H9 (cell line): Measurements from ENCODE around the gene TMEM106B. TPM values are rescaled to one million over a fixed set of nuclear protein-coding genes. Genes with fewer than 3 reads are reported as not detected.

ENCODE experiments used
- DNase-seq: peaks from one replicate; pipeline ENCODE4 v3.0.0-alpha.2; 2017
- H2AFZ ChIP-seq: one replicate; pipeline ENCODE4 v1.6.1; 2013; ENCODE audit warnings: mild to moderate bottlenecking, low read length, control low read depth, moderate library complexity
- H2AK5ac ChIP-seq: 2 replicates; pipeline ENCODE4 v1.6.1; 2013; ENCODE audit warnings: low read length, control low read depth, mixed read lengths; ENCODE audit not compliant: insufficient read length
- H2BK120ac ChIP-seq: one replicate; pipeline ENCODE4 v1.6.1; 2013; ENCODE audit warnings: low read depth, mild to moderate bottlenecking, low read length, control low read depth, inconsistent platforms; ENCODE audit not compliant: poor library complexity, severe bottlenecking
- H2BK12ac ChIP-seq: 2 replicates; pipeline ENCODE4 v1.6.1; 2013; ENCODE audit warnings: low read length, control low read depth, mixed read lengths, low read depth; ENCODE audit not compliant: insufficient read length
- H2BK15ac ChIP-seq: 2 replicates; pipeline ENCODE4 v1.6.1; 2013; ENCODE audit warnings: low read depth, low read length, control low read depth
- H2BK20ac ChIP-seq: one replicate; pipeline ENCODE4 v1.6.1; 2013; ENCODE audit warnings: low read depth, mild to moderate bottlenecking, low read length, control low read depth, inconsistent platforms; ENCODE audit not compliant: poor library complexity, severe bottlenecking
- H2BK5ac ChIP-seq: 2 replicates; pipeline ENCODE4 v1.6.1; 2013; ENCODE audit warnings: low read length, control low read depth, mixed read lengths; ENCODE audit not compliant: insufficient read length
- H3K14ac ChIP-seq: 2 replicates; pipeline ENCODE4 v1.6.1; 2013; ENCODE audit warnings: low read length, control low read depth; ENCODE audit not compliant: insufficient read depth
- H3K18ac ChIP-seq: 2 replicates; pipeline ENCODE4 v1.6.1; 2013; ENCODE audit warnings: low read depth, mild to moderate bottlenecking, mixed read lengths, low read length, control low read depth; ENCODE audit not compliant: insufficient read length
- H3K23ac ChIP-seq: 2 replicates; pipeline ENCODE4 v1.6.1; 2013; ENCODE audit warnings: low read length, control low read depth, mixed read lengths, low read depth; ENCODE audit not compliant: insufficient read length
- H3K23me2 ChIP-seq: 2 replicates; pipeline ENCODE4 v1.6.1; 2013; ENCODE audit warnings: low read depth, mild to moderate bottlenecking, mixed read lengths, low read length, control low read depth; ENCODE audit not compliant: insufficient read length, poor library complexity, severe bottlenecking
- H3K27ac ChIP-seq: 2 replicates; pipeline ENCODE4 v1.5.1; 2013; ENCODE audit warnings: low read length, control low read depth, mixed read lengths, low read depth; ENCODE audit not compliant: insufficient read length
- H3K27me3 ChIP-seq: 2 replicates; pipeline ENCODE4 v1.6.1; 2013; ENCODE audit warnings: low read length, control low read depth, inconsistent platforms; ENCODE audit not compliant: insufficient read depth
- H3K4ac ChIP-seq: 2 replicates; pipeline ENCODE4 v1.6.1; 2013; ENCODE audit warnings: low read depth, mild to moderate bottlenecking, control low read depth, inconsistent platforms, low read length, moderate library complexity
- H3K4me1 ChIP-seq: 2 replicates; pipeline ENCODE4 v1.6.1; 2013; ENCODE audit warnings: low read length, control low read depth, inconsistent platforms; ENCODE audit not compliant: insufficient read depth
- H3K4me2 ChIP-seq: 2 replicates; pipeline ENCODE4 v1.6.1; 2013; ENCODE audit warnings: low read length, control low read depth, mixed read lengths; ENCODE audit not compliant: insufficient read length, insufficient read depth
- H3K56ac ChIP-seq: 2 replicates; pipeline ENCODE4 v1.6.1; 2013; ENCODE audit warnings: low read depth, mild to moderate bottlenecking, mixed read lengths, low read length, control low read depth; ENCODE audit not compliant: insufficient read length
- H3K79me1 ChIP-seq: 2 replicates; pipeline ENCODE4 v1.6.1; 2013; ENCODE audit warnings: low read depth, mild to moderate bottlenecking, moderate library complexity, low read length, control low read depth, inconsistent platforms; ENCODE audit not compliant: insufficient read depth, poor library complexity, severe bottlenecking
- H3K79me2 ChIP-seq: 2 replicates; pipeline ENCODE4 v1.6.1; 2013; ENCODE audit warnings: low read length, control low read depth, inconsistent platforms; ENCODE audit not compliant: insufficient read depth
- H3K9ac ChIP-seq: 2 replicates; pipeline ENCODE4 v1.6.1; 2013; ENCODE audit warnings: low read length, control low read depth, mixed read lengths; ENCODE audit not compliant: insufficient read length; ENCODE audit errors: extremely low read depth
- H3K9me3 ChIP-seq: one replicate; pipeline ENCODE4 v1.6.1; 2013; ENCODE audit warnings: low read depth, low read length, inconsistent platforms; ENCODE audit not compliant: control insufficient read depth
- H3T11ph ChIP-seq: one replicate; pipeline ENCODE4 v1.6.1; 2013; ENCODE audit warnings: mild to moderate bottlenecking, low read length, control low read depth, inconsistent platforms
- H4K20me1 ChIP-seq: one replicate; pipeline ENCODE4 v1.6.1; 2013; ENCODE audit not compliant: control insufficient read depth, insufficient read length, insufficient read depth
- H4K5ac ChIP-seq: 2 replicates; pipeline ENCODE4 v1.6.1; 2013; ENCODE audit warnings: low read depth, mild to moderate bottlenecking, mixed read lengths, low read length, control low read depth; ENCODE audit not compliant: insufficient read length
- H4K8ac ChIP-seq: replicated peaks from 2 replicates; pipeline ENCODE4 v1.6.1; 2013; ENCODE audit warnings: low read length, control low read depth, mixed read lengths, low read depth; ENCODE audit not compliant: insufficient read length
- H4K91ac ChIP-seq: 2 replicates; pipeline ENCODE4 v1.6.1; 2013; ENCODE audit warnings: low read depth, mild to moderate bottlenecking, moderate library complexity, mixed read lengths, low read length, control low read depth; ENCODE audit not compliant: insufficient read length
- H3K27ac Mint-ChIP-seq, 3 experiments: 2 replicates in 2 of 3; 3 replicates in 1 of 3; pipeline ENCODE4 v1.8.0; 2020 to 2021; ENCODE audit warnings: mixed read lengths in 3 of 3, mild to moderate bottlenecking in 1 of 3, moderate library complexity in 1 of 3
- H3K27me3 Mint-ChIP-seq: 2 replicates; pipeline ENCODE4 v1.8.0; 2021; ENCODE audit warnings: low read depth, mild to moderate bottlenecking, moderate library complexity, mixed read lengths
- H3K36me3 Mint-ChIP-seq, 3 experiments: 2 replicates in 2 of 3; 3 replicates in 1 of 3; pipeline ENCODE4 v1.8.0; 2020 to 2021; ENCODE audit warnings: low read depth in 3 of 3, mixed read lengths in 3 of 3; ENCODE audit not compliant: insufficient read depth in 1 of 3
- H3K4me1 Mint-ChIP-seq, 2 experiments: 2 replicates each; pipeline ENCODE4 v1.8.0; 2020; ENCODE audit warnings: mixed read lengths in 2 of 2
- H3K4me3 Mint-ChIP-seq, 2 experiments: 2 replicates in 1 of 2; 3 replicates in 1 of 2; pipeline ENCODE4 v1.8.0; 2020 to 2021; ENCODE audit warnings: mild to moderate bottlenecking in 2 of 2, mixed read lengths in 2 of 2, moderate library complexity in 1 of 2
- H3K9me3 Mint-ChIP-seq, 2 experiments: 2 replicates in 1 of 2; 3 replicates in 1 of 2; pipeline ENCODE4 v1.8.0; 2020; ENCODE audit warnings: mild to moderate bottlenecking in 2 of 2, mixed read lengths in 2 of 2, moderate library complexity in 1 of 2
- WGBS: extraction: QIAGEN DNeasy Blood & Tissue Kit; methylation state at CpG from one replicate; pipeline ENCODE4 v1.1.7; 2013; ENCODE audit warnings: missing lambda C conversion rate, low lambda C conversion rate, mixed read lengths; ENCODE audit not compliant: insufficient read length; ENCODE audit errors: extremely low coverage; 5-methylcytosine and 5-hydroxymethylcytosine counted together
- total RNA-seq: library from RNA; stranded (reverse); gene quantifications from 2 replicates; pipeline ENCODE4 v1.2.1, GENCODE V29; 2021
- TF ChIP-seq, protein P1 (sequence below): fragments of 200-600 bp; sonication (generic); conservative IDR thresholded peaks from 3 replicates; pipeline ENCODE4 v1.8.0; 2021; ENCODE audit warnings: antibody characterized with exemption, mild to moderate bottlenecking

Gene TMEM106B
- total RNA-seq, 1 experiment from 2014 or later = 28.4 TPM

DNA sequence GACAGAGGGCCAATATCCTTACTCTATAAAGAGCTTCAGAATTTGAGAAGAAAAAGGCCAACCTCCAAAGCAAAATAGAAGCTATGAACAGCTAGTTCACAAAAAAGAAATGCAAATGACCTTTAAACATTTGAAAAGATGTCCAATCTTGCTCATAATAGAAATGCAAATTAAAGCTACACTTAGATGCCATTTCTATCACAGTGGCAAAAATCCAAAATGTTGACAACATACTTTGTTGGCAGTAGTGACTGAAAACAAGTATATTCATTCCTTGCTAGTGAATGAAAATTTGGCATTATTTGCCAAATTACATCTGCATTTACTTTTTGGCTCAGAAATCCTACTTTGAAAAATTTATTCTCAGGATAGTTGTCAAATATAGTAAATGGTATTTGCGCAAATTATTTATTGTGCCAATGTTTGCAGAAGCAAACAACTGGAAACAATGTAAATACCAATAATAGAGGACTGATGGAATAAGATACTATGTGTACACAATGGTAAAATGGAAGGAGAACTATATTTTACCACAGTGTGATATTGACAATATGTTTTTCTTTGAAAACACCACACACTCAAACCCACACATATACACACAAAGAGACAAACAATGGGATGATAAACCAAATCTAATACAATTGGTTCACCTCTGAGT lies 9.4 kb downstream of the TMEM106B start:
- H3K9me3 ChIP-seq = no peaks in the 10 kb centered on the region
- H4K8ac ChIP-seq = no peak overlapping the region
- no peaks in the 10 kb centered on the region for H3K27me3 ChIP-seq
- no peak overlapping the region for H2BK120ac ChIP-seq
- H3K9me3 Mint-ChIP-seq = peaks cover 9 to 10% of the 10 kb centered on the region in 2 experiments; a peak in 3 of 5 replicates
- peak overlapping the region in 1 of 3 experiments; percentile 25; a peak in 3 of 7 replicates for H3K27ac Mint-ChIP-seq
- no peak overlapping the region for H3K18ac ChIP-seq
- H4K5ac ChIP-seq = no peak overlapping the region
- no peak overlapping the region for H3K4ac ChIP-seq
- no peaks in the 10 kb centered on the region for H3K4me1 ChIP-seq
- H4K20me1 ChIP-seq = no peaks in the 10 kb centered on the region
- no peaks in the 10 kb centered on the region for H3K79me1 ChIP-seq
- no peak overlapping the region for H3K4me3 Mint-ChIP-seq
- no peak overlapping the region for H2AFZ ChIP-seq
- H3K9ac ChIP-seq = no peak overlapping the region
- TF ChIP-seq, protein P1, sequence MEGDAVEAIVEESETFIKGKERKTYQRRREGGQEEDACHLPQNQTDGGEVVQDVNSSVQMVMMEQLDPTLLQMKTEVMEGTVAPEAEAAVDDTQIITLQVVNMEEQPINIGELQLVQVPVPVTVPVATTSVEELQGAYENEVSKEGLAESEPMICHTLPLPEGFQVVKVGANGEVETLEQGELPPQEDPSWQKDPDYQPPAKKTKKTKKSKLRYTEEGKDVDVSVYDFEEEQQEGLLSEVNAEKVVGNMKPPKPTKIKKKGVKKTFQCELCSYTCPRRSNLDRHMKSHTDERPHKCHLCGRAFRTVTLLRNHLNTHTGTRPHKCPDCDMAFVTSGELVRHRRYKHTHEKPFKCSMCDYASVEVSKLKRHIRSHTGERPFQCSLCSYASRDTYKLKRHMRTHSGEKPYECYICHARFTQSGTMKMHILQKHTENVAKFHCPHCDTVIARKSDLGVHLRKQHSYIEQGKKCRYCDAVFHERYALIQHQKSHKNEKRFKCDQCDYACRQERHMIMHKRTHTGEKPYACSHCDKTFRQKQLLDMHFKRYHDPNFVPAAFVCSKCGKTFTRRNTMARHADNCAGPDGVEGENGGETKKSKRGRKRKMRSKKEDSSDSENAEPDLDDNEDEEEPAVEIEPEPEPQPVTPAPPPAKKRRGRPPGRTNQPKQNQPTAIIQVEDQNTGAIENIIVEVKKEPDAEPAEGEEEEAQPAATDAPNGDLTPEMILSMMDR = no peak
- H3K36me3 Mint-ChIP-seq = peaks cover 38 to 88% (median 39%) of the 10 kb centered on the region in 3 experiments
- H3T11ph ChIP-seq = no peak overlapping the region
- no peak overlapping the region for H2AK5ac ChIP-seq
- H3K56ac ChIP-seq = no peak overlapping the region
- no peak overlapping the region for H2BK5ac ChIP-seq
- H3K4me2 ChIP-seq = no peak overlapping the region
- no peaks in the 10 kb centered on the region for H3K79me2 ChIP-seq
- no peak overlapping the region for H4K91ac ChIP-seq
- H3K23ac ChIP-seq = no peak overlapping the region
- H3K27me3 Mint-ChIP-seq = no peaks in the 10 kb centered on the region
- no peak overlapping the region for H2BK12ac ChIP-seq
- DNase-seq = no peak
- H2BK20ac ChIP-seq = no peak overlapping the region
- H3K27ac ChIP-seq = no peak overlapping the region
- H3K4me1 Mint-ChIP-seq = peaks cover 12 to 14% of the 10 kb centered on the region in 2 experiments
- H2BK15ac ChIP-seq = no peak overlapping the region
- no peak overlapping the region for H3K14ac ChIP-seq
- H3K23me2 ChIP-seq = no peaks in the 10 kb centered on the region
- WGBS = no CpG with 5 or more reads among the region's 1 CpG
